ENCODE results near the gene HNRNPA1.

HNRNPA1 gene

DNA sequence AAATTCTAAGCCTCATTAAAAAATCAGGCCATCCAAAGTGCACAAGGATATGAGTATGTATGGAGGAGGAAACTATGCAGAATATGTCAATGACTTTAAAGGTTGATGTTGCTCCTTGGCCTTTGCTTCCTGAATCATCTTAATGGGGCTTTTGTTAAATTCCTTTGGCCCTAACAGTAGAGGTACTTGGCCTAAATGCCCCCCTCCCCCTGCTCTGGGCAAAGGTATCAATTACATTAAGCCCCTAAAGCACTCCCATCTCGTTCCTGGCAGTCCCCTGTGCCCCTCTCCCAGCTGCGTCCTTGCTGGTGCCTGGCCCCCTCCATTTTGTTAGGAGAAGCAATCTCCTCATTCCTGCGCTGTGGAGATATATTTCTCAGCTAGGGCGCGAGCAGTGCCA is 49.2 kb downstream of the HNRNPA1 start:
- no peak for TF ChIP-seq CTCF (IDR thresholded peaks at IDR 0.05; ENCODE audit: low read length, missing control alignments)
- no peak for DNase-seq (ENCODE audit: low read depth)
- no peak overlapping the region for H3K4me3 ChIP-seq (replicated peaks; ENCODE audit: low read depth, low read length)

DNA sequence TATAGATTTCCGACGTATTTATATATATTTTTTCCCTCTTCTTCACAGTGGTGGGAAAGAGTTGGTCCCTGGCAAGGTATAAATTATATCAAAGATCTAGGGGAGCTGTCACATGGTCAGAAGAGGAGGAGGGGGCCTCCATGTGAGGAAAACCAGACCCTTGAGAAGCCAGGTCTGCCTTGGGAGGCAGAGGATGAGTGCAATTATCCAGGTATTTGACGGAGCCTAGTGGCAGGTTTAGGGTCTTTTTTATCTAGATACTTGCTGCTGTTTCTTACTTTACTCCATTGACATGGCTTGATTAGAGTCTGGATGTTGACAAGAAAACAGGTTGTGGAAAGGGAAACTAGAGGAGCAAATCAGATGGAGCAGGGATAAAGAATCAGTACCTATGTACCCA is 49.9 kb downstream of the HNRNPA1 start:
- no peak for TF ChIP-seq CTCF (IDR thresholded peaks at IDR 0.05; ENCODE audit: low read length, missing control alignments)
- no peak overlapping the region for H3K4me3 ChIP-seq (replicated peaks; ENCODE audit: low read depth, low read length)
- no peak for DNase-seq (ENCODE audit: low read depth)

- TF ChIP-seq CTCF (IDR thresholded peaks at IDR 0.05; ENCODE audit: low read length, missing control alignments): no peak
- H3K4me3 ChIP-seq (replicated peaks; ENCODE audit: low read depth, low read length): no peak overlapping the region
- no peak for DNase-seq (ENCODE audit: low read depth)
These were observed 50.9 kb downstream of the HNRNPA1 start for GRCh38 chr12:54331461-54331860.

DNA sequence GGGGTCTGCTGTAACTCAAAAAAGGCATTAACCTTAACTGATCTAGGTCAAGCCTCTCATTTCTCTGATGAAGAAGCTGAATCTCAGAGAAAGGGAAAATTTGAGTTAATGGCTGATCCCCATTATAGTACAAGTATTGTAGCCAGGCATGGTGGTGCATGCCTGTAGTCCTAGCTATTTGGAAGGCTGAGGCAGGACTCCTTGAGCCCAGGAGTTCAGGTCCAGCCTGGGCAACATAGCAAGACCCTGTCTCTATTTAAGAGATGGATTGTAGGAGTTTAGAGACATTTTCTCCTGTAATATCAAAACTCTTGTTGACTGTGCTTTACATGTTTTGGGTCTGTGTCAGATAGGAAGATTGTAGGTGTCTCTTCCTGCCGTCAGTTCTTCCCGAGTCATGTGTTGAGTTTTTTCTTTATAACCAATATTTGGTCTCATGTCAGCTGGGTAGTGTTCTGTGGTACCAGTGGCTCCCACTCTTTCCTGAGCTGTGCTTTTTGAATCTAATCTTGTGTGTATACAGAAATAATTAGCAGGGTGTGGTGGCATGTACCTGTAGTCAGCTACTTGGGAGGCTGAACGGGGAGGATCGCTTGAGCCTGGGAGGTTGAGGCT is 53.0 kb downstream of the HNRNPA1 start:
- no peak for TF ChIP-seq CTCF (IDR thresholded peaks at IDR 0.05; ENCODE audit: low read length, missing control alignments)
- no peak for DNase-seq (ENCODE audit: low read depth)
- no peak overlapping the region for H3K4me3 ChIP-seq (replicated peaks; ENCODE audit: low read depth, low read length)
